IPS DF 19.7 (cell line): ENCODE measurements around the gene CDC42BPB.
"Not testable (repeated sequence)": the region's sequence is repeated elsewhere in the genome, so short reads cannot be mapped to it uniquely, and the experiment has no call there.

ENCODE experiments used
- DNase-seq: peaks from one replicate; pipeline ENCODE4 v3.0.0-alpha.2; 2013; ENCODE audit warnings: low read depth, low spot score

The CDC42BPB gene

GRCh38 chr14:102929241-102930137, 127.9 kb downstream of the CDC42BPB start:
- DNase-seq, result no peak

GRCh38 chr14:102928412-102929240, 128.7 kb downstream of the CDC42BPB start:
- no peak for DNase-seq

GRCh38 chr14:102927878-102928411, 129.4 kb downstream of the CDC42BPB start:
- DNase-seq, result no peak

GRCh38 chr14:102927346-102927877, 129.9 kb downstream of the CDC42BPB start:
- no peak for DNase-seq

- DNase-seq, result not testable (repeated sequence)
These were observed 130.5 kb downstream of the CDC42BPB start for GRCh38 chr14:102926840-102927239.

GRCh38 chr14:102926104-102926503, 131.2 kb downstream of the CDC42BPB start:
- DNase-seq, result no peak

GRCh38 chr14:102925646-102926045, 131.7 kb downstream of the CDC42BPB start:
- DNase-seq, result no peak

GRCh38 chr14:102924632-102925588, 132.4 kb downstream of the CDC42BPB start:
- no peak for DNase-seq

- no peak for DNase-seq
These were observed 133.3 kb downstream of the CDC42BPB start for GRCh38 chr14:102923925-102924486.

- no peak for DNase-seq
These were observed 134.0 kb downstream of the CDC42BPB start for GRCh38 chr14:102923201-102923924.

- DNase-seq, result no peak
These were observed 134.7 kb downstream of the CDC42BPB start, which contains the start of gene AMN for GRCh38 chr14:102922490-102923200. AMN (plus strand) TSS chr14:102922663; CDS start chr14:102922689, 26 bp downstream.

- no peak for DNase-seq
These were observed 136.4 kb downstream of the CDC42BPB start for GRCh38 chr14:102920998-102921304.

- DNase-seq, result no peak
These were observed 136.9 kb downstream of the CDC42BPB start for GRCh38 chr14:102920273-102920997.

GRCh38 chr14:102918438-102918837, 138.9 kb downstream of the CDC42BPB start:
- no peak for DNase-seq

- no peak for DNase-seq
These were observed 139.7 kb downstream of the CDC42BPB start for GRCh38 chr14:102917469-102918211.

- DNase-seq, result no peak
These were observed 140.3 kb downstream of the CDC42BPB start for GRCh38 chr14:102917056-102917385.

- no peak for DNase-seq
These were observed 140.8 kb downstream of the CDC42BPB start for GRCh38 chr14:102916347-102917055.
